Stimulated activated CD4-positive, alpha-beta T cell treated with anti-CD3 and anti-CD28 coated beads, TNF-alpha, amount 100 ng/mL, for 4 hours (primary cell): ENCODE results near the gene LSAMP.
"Not testable (repeated sequence)": the region's sequence is repeated elsewhere in the genome, so short reads cannot be mapped to it uniquely, and the experiment has no call there.

Source experiments
- DNase-seq, 3 experiments: peaks; one replicate each; pipeline ENCODE4 v3.0.0-alpha.2; 2020; ENCODE audit warnings: low read depth in 3 of 3

Gene LSAMP

DNA sequence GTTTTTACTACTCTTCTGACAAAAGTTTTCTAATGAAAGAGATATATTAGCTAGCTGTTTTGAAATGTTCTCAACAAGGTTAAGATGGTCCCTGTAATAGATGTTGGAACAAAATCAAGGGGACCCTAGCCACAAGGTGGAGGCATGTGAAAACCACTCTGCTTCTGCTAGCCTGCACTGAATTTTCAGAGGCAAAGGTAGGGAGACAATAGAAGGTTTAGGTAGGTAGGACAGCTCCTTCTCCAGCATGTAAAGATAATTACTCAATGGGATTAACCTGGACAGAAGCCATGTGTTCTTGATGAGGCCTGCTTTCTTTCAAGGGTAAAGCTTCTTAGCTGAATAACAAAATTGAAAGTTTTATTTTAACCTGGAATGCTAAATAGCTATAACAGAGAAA, 333.5 kb downstream of the LSAMP start:
- DNase-seq = no peak

DNA sequence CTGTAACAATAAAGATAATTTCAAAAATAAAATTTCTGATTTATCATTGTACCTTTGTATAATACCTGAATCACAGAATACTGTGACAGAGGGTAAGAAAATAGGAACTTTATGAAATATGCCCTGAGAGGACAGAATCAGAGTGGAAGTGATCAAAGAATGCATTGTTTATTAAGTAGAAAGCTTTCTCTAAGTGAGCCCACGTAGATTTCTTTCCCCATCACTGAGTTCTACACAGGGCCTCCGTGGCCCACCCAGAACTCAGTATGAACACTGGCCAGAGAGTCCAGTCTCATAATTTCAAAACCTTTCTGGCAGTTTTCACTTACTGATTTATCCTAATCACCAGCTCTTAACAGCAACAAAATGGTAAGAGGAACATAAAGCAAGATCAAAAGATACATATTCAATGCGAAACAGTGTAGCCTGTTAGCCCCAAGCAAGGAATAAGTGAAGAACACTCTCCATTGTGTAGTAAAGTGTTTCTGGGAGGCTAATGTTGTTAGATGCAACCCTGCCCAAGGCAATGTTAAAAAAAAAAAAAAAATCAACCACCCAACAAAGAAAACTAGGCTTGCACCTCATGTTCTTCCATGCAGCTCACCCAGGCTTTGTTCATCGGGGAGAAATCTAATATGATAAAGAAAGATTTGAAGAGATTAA, 341.3 kb downstream of the LSAMP start:
- no peak for DNase-seq

DNA sequence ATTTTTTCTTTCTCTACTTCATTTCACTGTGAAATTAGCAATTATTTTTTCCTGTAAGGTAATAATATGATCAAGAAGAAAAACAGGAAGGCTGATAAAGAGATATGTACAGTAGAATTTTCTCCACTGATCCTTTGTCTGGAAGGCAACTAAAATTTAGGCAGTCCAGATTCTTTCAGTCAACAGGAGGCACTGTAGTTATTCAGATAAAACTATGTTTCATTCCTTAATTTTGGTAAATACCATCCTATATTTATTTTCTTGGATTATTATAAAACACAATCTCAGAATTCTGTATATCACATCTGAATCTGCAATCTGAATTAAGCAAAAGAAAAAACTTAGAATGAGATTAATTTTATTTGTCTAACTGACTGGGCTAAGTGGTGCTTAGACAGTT, 343.2 kb downstream of the LSAMP start:
- no peak for DNase-seq

DNA sequence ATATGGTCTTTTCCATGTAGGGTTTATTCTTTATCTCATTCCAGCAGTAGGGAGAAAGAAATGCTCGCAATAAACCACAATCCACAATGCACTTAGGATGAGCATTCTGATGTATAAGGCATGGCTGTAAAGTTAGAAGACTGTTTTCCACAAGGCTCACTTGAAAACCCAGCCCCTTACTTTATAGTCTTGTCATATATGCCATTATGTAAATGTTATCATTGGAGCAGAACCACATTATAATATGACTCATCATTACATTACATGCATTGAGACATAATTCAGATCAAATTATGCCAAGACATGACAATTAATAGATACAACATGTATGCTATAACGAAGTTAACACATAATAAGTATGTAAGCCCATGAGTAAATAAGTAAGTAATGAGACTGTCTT, 348.1 kb downstream of the LSAMP start:
- no peak for DNase-seq

DNA sequence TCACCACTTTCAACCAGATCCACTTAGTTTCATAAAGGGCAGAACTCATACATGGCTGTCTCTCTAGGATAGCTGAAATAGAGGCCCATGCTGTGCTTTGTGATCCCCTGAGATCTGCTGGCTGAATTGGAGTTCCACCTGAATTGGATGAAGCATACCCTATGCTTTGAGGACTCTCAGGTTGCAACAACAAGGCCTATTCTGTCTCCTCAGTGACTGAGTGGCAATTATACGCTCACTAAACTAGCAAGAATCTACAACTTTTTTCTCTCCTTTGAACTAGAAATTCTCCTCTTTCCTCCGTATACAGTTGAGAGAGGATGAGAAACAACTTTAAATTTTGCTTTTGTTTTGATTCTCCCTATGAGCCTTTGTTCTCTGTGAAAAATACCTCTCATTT, 348.7 kb downstream of the LSAMP start:
- no peak for DNase-seq

DNA sequence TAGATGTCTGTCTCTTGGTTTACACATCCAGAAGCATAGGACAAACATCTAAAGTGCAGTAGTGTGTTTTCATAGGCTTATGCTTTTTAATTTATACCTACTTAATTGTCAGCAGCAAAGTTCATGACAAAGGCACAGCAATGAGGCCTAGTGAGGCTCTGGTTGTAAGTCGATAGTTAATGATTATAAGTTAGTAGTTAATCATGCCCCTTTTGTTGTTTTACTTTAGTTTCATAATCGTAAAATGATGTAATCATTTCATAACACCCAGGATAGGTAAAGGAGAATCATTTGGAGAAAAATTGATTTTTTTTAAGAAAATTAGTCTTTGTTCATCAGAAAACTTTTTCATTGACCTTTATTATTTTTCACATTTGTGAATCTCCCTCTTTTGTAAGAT, 351.9 kb downstream of the LSAMP start:
- no peak for DNase-seq

DNA sequence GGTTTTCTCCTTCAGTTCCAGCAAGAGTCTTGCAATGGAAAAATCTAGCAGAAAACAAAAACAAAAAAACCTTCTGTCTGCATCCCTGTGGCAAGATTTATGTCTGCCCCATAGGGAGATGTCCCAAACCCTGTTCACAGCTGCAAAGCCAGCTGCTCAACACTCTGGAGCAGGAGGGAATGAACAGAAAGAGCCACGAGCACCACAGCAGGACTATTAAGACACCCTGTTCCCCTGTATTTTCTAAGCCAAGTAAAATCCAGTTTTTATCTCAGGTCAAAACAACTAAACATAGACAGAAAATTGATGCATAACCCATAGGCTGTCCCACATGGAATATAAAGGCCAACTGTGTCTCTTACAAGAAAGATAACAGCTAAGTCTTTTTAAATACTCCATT, 357.9 kb downstream of the LSAMP start:
- DNase-seq = no peak

DNA sequence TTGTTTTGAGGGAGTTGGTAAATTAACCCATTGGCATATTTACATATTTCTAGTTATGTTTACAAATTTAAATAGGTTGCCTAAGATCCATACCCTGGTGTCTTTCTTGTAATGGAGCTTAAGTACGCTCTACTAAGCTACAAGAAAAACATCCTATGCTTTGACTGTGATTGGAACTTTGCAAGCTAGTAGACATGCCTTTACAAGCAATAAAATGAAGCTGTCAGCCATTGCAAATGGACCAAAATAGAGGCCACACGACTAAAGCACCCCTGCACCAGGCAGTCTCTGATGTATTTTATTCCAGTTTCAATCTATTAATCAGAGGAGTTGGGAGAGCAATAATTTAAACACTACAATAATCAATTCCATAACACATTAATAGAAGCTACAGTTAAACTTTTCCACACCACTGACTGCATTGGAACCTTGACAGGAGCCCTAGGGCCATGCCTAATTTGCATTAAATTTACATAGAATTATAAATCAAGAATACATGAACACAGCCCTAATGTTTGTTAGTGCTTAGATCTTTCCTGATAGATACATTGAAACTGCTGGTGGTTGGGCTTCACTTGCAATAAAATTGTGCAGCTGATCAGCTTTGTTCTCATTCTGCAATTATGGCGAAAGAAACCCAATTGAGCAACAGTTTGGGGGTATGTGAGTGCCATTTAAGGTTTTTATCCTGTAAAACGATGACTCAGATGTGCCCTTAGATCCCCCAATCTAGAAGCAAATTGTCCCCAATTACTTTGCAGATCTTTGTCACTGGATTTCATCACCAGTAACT, 360.1 kb downstream of the LSAMP start:
- no peak for DNase-seq

DNA sequence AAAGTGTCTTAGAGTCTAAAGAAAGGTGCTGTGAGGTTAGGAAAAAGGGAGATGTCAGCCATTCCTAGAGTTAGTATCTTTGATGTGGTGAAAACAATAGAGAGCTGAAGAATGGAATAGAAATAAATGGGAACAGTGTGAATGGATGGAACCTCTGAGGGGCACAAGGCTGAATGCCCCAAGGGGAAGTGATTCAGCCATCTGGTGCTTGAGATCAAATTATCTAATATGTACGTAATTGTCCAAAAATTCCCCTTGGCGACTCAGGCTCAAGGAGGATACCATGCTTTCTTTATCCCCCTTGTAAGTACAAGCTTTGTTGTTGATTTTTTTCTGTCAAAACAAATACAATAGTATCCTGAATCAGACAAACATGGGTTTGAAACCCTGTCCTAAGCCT, 361.6 kb downstream of the LSAMP start:
- DNase-seq = no peak

DNA sequence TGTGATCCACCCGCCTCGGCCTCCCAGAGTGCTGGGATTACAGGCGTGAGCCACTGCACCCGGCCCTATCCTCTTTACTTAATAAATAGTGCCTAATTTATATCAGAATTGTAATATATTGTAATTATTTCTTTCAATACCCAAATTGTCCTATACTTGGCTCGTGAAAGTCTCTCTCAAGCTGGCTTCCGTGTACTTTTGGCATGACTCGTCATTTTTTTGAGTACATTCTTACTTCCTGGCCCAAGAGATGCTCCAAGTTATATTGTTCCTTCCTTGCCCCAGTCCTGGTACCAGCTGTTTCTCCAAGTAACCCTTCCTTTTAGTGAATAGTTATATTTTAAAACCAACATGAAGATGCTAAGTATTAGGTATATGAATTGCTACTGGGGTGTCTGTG, 366.7 kb downstream of the LSAMP start:
- DNase-seq = no peak

DNA sequence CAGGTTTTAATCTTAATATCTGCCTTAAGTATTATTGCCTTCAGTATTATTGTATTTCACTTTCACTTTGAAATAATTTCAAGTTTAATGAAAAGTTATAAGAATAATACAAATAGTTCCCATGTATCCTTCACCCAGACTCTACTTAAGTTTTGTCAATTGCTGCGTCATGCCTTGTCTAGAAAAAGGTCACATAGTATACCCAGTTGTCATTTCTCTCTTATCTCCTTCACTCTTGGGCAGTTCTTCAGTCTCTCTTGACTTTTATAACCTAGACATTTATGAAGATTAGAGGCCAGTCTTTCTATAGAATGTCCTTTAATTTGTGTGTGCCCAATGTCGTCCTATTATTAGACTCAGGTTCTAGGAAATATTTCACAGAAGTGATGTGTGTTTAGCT, 367.7 kb downstream of the LSAMP start:
- no peak for DNase-seq

DNA sequence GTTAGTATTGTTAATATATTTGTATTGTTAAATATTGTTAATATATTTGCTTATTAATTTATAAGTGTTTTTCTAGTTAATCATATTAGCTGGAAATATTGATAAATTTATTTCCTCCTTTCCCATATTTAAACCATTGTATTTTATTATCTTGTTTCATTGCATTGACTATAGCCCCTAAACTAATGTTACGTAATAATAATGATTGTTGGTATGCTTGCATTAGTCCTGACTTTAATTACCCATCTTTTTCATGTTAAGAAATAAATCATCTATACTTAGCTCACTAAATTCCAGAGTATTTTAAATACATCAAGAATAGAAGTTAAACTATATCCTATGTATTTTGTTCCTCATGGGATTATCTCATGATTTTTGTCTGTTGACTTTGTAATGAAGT, 368.2 kb downstream of the LSAMP start:
- DNase-seq = no peak

DNA sequence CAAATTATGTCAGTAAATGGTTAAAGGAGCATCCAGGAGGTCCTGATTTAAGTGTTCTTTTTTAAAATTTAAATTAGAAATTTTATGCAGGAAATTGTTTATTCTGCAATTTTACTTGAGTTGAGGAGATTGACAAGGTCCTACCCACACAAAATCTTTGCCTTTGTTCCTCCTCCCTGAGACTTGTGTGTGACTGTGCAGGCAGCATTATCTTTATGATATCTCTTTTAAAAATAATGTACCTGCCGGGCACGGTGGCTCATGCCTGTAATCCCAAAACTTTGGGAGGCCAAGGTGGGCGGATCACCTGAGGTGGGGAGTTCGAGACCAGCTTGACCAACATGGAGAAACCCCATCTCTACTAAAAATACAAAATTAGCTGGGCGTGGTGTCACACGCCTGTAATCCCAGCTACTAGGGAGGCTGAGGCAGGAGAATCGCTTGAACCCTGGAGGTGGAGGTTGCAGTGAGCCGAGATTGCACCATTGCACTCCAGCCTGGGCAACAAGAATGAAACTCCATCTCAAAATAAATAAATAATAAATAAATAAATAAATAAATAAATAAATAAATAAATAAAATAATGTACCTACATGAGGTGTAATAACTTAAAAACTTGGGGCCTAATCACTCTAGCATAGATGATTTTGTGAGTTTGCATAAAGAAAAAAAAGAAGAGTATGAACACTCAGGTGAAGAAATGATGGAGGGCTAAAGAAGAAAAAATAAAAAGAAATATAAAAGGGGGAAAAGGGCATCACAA, 374.6 kb downstream of the LSAMP start:
- not testable (repeated sequence) for DNase-seq

DNA sequence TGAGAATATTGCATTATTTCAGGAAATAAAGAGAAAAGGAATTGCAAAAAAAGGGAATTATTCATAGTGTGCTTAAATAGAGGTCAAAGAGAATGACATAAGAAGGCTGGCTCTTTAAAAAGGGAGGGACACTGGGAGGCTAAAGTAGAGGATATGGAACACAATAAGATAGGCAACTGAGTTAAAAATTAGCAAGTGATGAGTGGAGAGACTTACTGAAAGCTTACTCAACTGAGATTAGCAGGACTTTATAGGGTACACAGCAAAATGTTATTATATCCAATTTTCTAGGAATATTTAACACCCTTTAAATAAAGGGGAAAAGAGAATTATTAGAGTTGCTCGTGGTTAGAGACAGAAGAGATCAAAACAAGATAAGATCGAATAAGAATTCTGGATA, 375.2 kb downstream of the LSAMP start:
- no peak for DNase-seq

DNA sequence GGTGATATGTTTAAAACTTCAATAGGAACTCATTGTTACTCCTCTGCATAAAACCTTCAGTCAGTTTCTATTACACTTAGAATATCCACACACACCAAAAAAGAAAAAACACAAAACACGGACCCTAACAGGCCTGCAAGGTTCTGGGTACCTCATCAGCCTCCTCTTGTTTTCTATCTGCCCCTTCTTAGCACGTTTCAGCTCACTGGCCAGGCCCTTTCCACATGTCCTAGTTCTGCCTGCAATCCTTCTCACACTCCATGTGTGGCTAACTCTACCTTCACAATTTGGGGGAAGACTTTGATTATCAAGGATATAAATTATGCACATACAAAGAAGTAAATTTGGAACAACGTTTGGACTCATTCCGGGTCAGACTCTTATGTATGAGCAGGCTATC, 376.3 kb downstream of the LSAMP start:
- no peak for DNase-seq

DNA sequence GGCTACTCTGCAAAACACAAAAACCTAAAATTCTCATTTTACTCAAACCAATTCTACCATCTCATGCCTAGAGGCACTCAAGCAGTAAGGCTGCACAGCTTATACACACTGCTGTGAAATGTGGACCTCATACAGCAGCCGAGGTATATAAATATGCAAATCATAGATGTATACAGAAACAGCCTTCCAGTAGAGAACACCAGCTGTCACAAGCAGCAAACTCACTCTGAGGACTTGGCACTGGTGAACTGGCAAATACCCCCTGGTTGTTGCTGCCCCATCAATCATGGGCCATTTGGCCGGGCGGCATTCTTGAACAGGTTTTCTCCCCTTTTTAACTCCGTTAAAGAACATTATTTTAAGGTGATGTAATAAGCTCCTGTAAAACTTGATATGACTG, 378.0 kb downstream of the LSAMP start:
- no peak for DNase-seq

DNA sequence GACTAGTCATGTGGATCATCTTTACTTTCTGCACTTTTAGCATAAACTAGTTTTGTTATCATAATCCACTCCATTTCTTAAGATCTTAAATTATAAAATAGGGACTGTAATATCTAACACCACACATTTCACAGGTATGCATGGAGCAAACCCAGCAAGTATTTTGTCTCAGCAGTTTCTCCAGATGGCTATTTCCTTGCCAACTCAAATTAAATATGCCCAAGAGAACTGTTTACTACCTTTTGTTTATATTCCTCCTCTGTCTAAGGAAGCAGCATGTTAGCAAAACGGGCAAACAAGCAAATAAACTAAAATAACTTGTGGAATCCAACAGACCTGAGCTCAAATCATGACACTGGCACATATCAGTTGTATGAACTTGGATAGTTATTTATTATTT, 379.8 kb downstream of the LSAMP start:
- no peak for DNase-seq

DNA sequence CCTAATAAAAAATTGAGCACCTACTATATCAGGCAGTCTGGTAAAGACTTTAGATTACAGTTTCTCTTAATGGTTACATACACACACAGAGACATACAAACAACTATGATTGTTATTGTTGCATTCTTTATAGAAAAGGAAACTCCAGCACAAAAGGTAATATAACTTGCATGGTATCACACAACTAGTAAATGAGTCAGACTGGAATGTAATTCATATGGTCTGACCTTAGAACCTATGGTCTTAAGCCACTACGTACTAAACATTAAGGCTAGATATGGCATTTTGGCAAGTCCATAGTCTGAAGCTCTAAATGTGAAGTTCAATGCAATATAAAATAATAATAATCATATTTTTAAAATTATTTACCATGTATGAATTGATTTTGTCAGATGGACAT, 380.6 kb downstream of the LSAMP start:
- no peak for DNase-seq

DNA sequence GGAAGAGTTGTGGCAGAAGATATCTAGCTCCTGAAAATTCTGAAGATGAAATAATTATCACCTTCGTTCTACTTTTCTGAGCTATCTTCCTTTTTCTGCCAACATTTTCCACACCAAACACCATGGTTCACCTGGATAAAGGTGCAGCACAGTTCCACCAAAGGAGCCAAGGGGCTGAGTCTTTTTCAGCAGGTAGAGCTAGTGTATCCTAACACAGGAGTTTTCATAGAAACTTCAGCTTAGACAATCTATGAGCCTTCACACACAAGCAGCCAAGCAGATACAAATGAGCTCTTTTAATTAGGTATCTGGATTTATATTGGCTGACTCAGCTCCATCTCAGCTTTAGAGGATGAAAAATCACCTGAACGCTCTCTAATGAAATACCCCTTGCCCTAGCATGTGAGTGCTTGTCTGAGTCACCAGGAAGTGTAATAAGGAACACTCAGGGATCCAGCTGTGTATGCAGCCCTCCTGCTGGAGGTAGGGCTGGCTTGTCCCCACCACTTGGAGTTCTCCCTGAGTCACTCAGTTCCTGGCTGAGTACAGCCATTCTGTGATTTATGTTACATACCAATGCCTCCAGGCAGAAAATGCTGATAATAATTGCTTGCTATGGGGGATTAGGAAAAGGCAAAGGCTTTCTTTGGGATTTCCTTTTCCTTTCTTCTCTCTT, 385.7 kb downstream of the LSAMP start:
- no peak for DNase-seq

DNA sequence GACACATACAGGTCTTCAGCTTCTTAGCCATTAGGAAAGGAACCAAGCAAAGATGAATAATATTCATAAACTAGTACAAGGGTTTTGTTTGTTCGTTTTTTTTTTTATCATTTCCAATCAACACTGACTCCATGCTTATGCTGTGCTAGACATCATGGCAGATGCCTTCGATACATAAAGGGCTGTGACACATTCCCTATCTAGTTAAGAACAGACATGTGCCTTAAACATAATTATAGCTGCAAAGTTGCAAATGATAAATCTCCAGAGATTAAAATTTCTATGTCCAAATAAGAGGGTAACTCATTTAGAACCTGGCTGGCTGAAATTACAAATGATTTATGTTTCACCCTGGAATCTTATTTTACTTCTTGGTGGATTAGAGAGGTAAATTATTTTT, 386.4 kb downstream of the LSAMP start:
- no peak for DNase-seq

DNA sequence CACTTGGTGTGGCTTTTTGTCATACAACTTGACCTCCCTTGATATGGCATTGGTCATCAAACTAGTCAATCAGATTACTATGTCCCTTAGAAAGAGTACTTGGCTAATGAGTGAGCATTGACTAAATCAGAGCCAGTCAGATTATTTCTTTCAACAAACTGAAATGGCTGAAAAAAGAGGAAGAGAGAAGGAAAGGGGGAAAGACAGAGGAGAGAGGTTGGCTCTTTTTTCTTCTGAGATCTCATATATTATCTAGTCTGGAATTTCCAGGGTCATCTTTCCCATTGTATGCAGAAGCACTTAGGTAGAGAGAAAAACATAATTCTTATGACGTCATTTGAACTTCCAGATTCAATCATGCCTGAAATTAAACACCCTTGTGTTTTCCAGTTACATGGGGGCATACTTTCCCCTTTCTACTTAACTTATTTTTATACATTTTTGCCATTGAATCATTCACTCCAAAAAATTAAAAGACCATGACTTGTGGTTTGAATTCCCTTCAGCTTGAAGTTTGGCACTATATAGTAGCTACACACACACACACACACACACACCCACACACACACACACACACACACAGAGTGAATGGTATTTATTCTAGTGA, 387.8 kb downstream of the LSAMP start:
- no peak for DNase-seq

DNA sequence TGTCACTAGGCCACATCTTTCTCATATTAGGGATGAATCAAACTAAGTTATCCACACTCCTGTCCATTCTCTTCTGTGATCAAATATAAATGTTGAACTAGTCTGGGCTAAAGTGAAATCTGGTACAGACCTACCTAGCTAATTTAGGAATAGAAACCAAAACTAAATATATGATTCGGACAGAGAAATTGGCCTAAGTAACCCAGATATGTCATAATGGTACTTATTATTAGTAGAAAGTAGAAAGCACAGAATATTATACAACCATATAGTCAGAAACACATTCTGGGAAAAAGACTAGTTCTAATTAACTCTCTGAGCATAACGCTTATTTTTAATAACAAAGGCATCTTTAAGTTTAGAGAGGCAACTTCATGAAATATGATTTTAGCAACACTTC, 389.0 kb downstream of the LSAMP start:
- no peak for DNase-seq
